HG02678 (cell line): Measurements from ENCODE around the gene RASSF8.

Experiments used
- ATAC-seq: cut with Tn5 transposase; IDR thresholded peaks from one replicate; pipeline ENCODE4 v1.9.1; 2021; ENCODE audit warnings: mild to moderate bottlenecking, moderate library complexity; ENCODE audit not compliant: unreplicated experiment

Gene RASSF8

GRCh38 chr12:26122681-26123481 lies 164.4 kb downstream of the RASSF8 start:
- ATAC-seq, result peak; percentile 10

- ATAC-seq, result no peak
Measured at GRCh38 chr12:26123482-26123980, 165.0 kb downstream of the RASSF8 start.

- ATAC-seq, result no peak
Measured at GRCh38 chr12:26124446-26125399, 166.2 kb downstream of the RASSF8 start, which contains the start of gene BHLHE41. Gene BHLHE41 (minus strand): TSS chr12:26125037. CDS start chr12:26124779, 258 bp downstream.

GRCh38 chr12:26125400-26126339 lies 167.2 kb downstream of the RASSF8 start:
- ATAC-seq, result peak; percentile 26

- peak; percentile 39 for ATAC-seq
Measured at GRCh38 chr12:26126340-26127284, 168.1 kb downstream of the RASSF8 start.

GRCh38 chr12:26127404-26127803 lies 168.9 kb downstream of the RASSF8 start:
- ATAC-seq, result no peak

- no peak for ATAC-seq
Measured at GRCh38 chr12:26128168-26128567, 169.7 kb downstream of the RASSF8 start.
